Endothelial cell of umbilical vein (primary cell): ENCODE data around the gene ARHGEF17. TPM values are rescaled to one million over a fixed set of nuclear protein-coding genes. Genes with fewer than 3 reads are reported as not detected.

Source experiments
- BruUV-seq: library from RNA; stranded (reverse); fragments of 400-500 nt; replicated peaks from 2 replicates; lab custom pipeline; 2021; lab: Mats Ljungman, UMichigan
- CTCF ChIA-PET: fragments of 300-600, 350-600 bp; sonication (Branson Sonifier 250); formaldehyde crosslinking; loops from one replicate; lab custom pipeline; 2021; ENCODE audit warnings: antibody characterized with exemption, inconsistent platforms; lab: Charles Lee
- POLR2A ChIA-PET: fragments of 300-600, 350-600 bp; sonication (Branson Sonifier 250); formaldehyde crosslinking; loops from one replicate; lab custom pipeline; 2021; ENCODE audit warnings: antibody characterized with exemption, inconsistent platforms; lab: Charles Lee
- DNase-seq: peaks from one replicate; pipeline ENCODE4 v3.0.0-alpha.2; 2011; ENCODE audit warnings: low read depth, low spot score
- FAIRE-seq: peaks from 2 replicates; lab custom pipeline; 2011; peaks lifted over from hg19 to GRCh38; lab: Jason Lieb, UNC
- H2AFZ ChIP-seq: 2 replicates; pipeline ENCODE4 v1.6.0; 2012; ENCODE audit warnings: low read depth, low read length, control low read depth, inconsistent platforms
- H3K27ac ChIP-seq: 2 replicates; pipeline ENCODE4 v1.5.1; 2011; ENCODE audit warnings: low read depth, mild to moderate bottlenecking, control low read depth, low read length, moderate library complexity; ENCODE audit not compliant: insufficient read depth
- H3K27me3 ChIP-seq, 2 experiments: 2 replicates each; pipeline versions ENCODE4 v1.6.0 to v1.6.1; 2011; ENCODE audit warnings: low read length in 2 of 2, mixed read lengths in 1 of 2; ENCODE audit not compliant: control insufficient read depth in 2 of 2, insufficient read depth in 2 of 2
- H3K36me3 ChIP-seq, 2 experiments: 2 replicates in 1 of 2; 3 replicates in 1 of 2; pipeline ENCODE4 v1.5.1; 2011; ENCODE audit warnings: low read length in 2 of 2, mild to moderate bottlenecking in 1 of 2, moderate library complexity in 1 of 2; ENCODE audit not compliant: control insufficient read depth in 2 of 2, insufficient read depth in 2 of 2; ENCODE audit errors: extremely low read depth in 1 of 2
- H3K4me1 ChIP-seq: 3 replicates; pipeline ENCODE4 v1.5.1; 2011; ENCODE audit warnings: mild to moderate bottlenecking, low read length; ENCODE audit not compliant: control insufficient read depth, insufficient read depth; ENCODE audit errors: extremely low read depth
- H3K4me2 ChIP-seq: 2 replicates; pipeline ENCODE4 v1.6.1; 2011; ENCODE audit warnings: low read length, control low read depth, mixed read lengths; ENCODE audit not compliant: insufficient read depth
- H3K4me3 ChIP-seq, 3 experiments: fragments of 200-600 bp in 1 of 3; sonication (generic), shearing (Covaris generic) in 1 of 3; replicated peaks in 1 of 3; 2 replicates each; pipeline ENCODE4 v1.5.1; 2011 to 2016; ENCODE audit warnings: control low read depth in 3 of 3, low read length in 3 of 3, mild to moderate bottlenecking in 2 of 3, inconsistent platforms in 1 of 3, low read depth in 1 of 3, moderate library complexity in 1 of 3; ENCODE audit not compliant: insufficient read depth in 1 of 3
- H3K79me2 ChIP-seq: 2 replicates; pipeline ENCODE4 v1.6.0; 2012; ENCODE audit warnings: low read length, inconsistent platforms; ENCODE audit not compliant: control insufficient read depth, insufficient read depth
- H3K9ac ChIP-seq: replicated peaks from 2 replicates; pipeline ENCODE3; 2011; ENCODE audit warnings: low read length, control low read depth; ENCODE audit not compliant: insufficient read depth; ENCODE audit errors: extremely low read depth
- H3K9me1 ChIP-seq: replicated peaks from 3 replicates; pipeline ENCODE4 v1.6.0; 2011; ENCODE audit warnings: mild to moderate bottlenecking, low read length; ENCODE audit not compliant: control insufficient read depth, insufficient read depth; ENCODE audit errors: extremely low read depth
- H3K9me3 ChIP-seq: replicated peaks from 2 replicates; pipeline ENCODE4 v1.5.1; 2012; ENCODE audit warnings: low read length, inconsistent platforms; ENCODE audit not compliant: control insufficient read depth, insufficient read depth
- H4K20me1 ChIP-seq: replicated peaks from 2 replicates; pipeline ENCODE3; 2011; ENCODE audit warnings: mild to moderate bottlenecking, low read length; ENCODE audit not compliant: control insufficient read depth, insufficient read depth; ENCODE audit errors: extremely low read depth
- EZH2 ChIP-seq: IDR thresholded peaks from 2 replicates; pipeline ENCODE4 v1.6.1; 2012; ENCODE audit warnings: borderline replicate concordance, low read depth, mild to moderate bottlenecking, moderate library complexity, low read length, inconsistent platforms; ENCODE audit not compliant: severe bottlenecking
- FOS ChIP-seq: IDR thresholded peaks from 2 replicates; pipeline ENCODE4 v1.6.1; 2011; ENCODE audit warnings: mild to moderate bottlenecking, low read length, moderate library complexity, borderline replicate concordance; ENCODE audit not compliant: insufficient read depth
- GATA2 ChIP-seq: IDR thresholded peaks from 2 replicates; pipeline ENCODE4 v1.7.0; 2011; ENCODE audit warnings: low read depth, mild to moderate bottlenecking, moderate library complexity, mixed read lengths, low read length; ENCODE audit not compliant: insufficient read length, insufficient read depth
- JUN ChIP-seq: IDR thresholded peaks from 2 replicates; pipeline ENCODE4 v1.6.1; 2011; ENCODE audit warnings: borderline replicate concordance, low read depth; ENCODE audit not compliant: insufficient read length, insufficient read depth
- MYC ChIP-seq: IDR thresholded peaks from one replicate; pipeline ENCODE4 v1.6.1; 2011; ENCODE audit warnings: mild to moderate bottlenecking, low read depth, low read length
- POLR2A ChIP-seq: IDR thresholded peaks from 2 replicates; pipeline ENCODE4 v1.6.1; 2012; ENCODE audit warnings: low read depth, mild to moderate bottlenecking, control low read depth, low read length
- POLR2AphosphoS5 ChIP-seq: IDR thresholded peaks from 2 replicates; pipeline ENCODE4 v1.6.1; 2012; ENCODE audit warnings: low read depth, mild to moderate bottlenecking, control low read depth, low read length, moderate library complexity; ENCODE audit not compliant: insufficient read depth
- dilution Hi-C: fragments of 300-500 bp; cut with MboI; formaldehyde crosslinking; loops from one replicate; pipeline ENCODE4 v1.15.0; 2019; ENCODE audit warnings: low sequenced_read_pairs; ENCODE audit not compliant: extremely low pct_ligation_motif_present
- intact Hi-C: fragments of 100-400 bp; cut with micrococcal nuclease; formaldehyde crosslinking; loops from one replicate; pipeline ENCODE4 v1.10.0; 2022
- polyA plus RNA-seq, 4 experiments: library from polyadenylated mRNA; depleted of rRNA in 3 of 4; stranded (reverse) in 3 of 4; unstranded in 1 of 4; fragments of >200 nt; gene quantifications; 2 replicates each; pipeline versions ENCODE4 v1.2.1 to v1.2.3, GENCODE V29; 2011 to 2012; ENCODE audit warnings: missing spikeins in 1 of 4
- total RNA-seq: library from RNA; stranded (reverse); gene quantifications from 2 replicates; pipeline ENCODE4 v1.2.3, GENCODE V29; 2021
- TF ChIP-seq, protein P1 (sequence below), 2 donors: IDR thresholded peaks; 1 replicate in 1 of 2; 2 replicates in 1 of 2; pipeline ENCODE4 v1.5.1; 2011; ENCODE audit warnings: low read length in 2 of 2, mild to moderate bottlenecking in 2 of 2, moderate library complexity in 2 of 2, control low read depth in 1 of 2, inconsistent platforms in 1 of 2, low read depth in 1 of 2; ENCODE audit not compliant: insufficient read depth in 1 of 2; ENCODE audit errors: extremely low read depth in 1 of 2
- TF ChIP-seq, protein P2 (sequence below): IDR thresholded peaks from 2 replicates; pipeline ENCODE4 v1.6.1; 2011; ENCODE audit not compliant: insufficient read depth, insufficient read length

The ARHGEF17 gene
- total and polyA plus RNA-seq, 2 donors (not counting 3 experiments of a cell fraction or from before 2014, with no cell fraction given) = 74.9 to 89.9 TPM

DNA sequence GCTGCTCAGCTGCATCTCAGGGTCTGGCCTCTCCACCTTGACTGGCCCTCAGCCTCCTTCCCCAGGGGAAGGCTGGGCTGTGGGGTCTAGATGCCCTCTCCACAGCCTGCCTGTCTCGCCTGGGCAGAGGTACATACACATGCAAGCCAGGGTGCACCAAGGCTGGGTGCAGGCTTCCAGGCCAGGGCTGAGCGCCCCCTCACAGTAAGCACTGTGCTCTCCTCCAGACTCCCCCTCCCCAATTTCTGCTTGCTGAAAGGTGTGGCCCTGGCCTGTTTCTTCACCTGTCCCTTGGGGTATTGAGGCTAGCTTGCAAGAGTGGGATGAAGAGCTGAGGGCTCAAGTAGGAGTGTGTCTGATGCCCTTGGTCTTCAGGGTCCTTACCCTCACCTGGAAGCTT is 90.6 kb downstream of the ARHGEF17 start:
- no TSS peak for BruUV-seq
- POLR2A ChIA-PET = no interaction called here
- H3K9me3 ChIP-seq = no peaks in the 10 kb centered on the region

More for the DNA sequence above, 90.6 kb downstream of the ARHGEF17 start:
- no peak for TF ChIP-seq EZH2
- no peak for TF ChIP-seq POLR2A
- no peak for TF ChIP-seq GATA2
- TF ChIP-seq, protein P1, sequence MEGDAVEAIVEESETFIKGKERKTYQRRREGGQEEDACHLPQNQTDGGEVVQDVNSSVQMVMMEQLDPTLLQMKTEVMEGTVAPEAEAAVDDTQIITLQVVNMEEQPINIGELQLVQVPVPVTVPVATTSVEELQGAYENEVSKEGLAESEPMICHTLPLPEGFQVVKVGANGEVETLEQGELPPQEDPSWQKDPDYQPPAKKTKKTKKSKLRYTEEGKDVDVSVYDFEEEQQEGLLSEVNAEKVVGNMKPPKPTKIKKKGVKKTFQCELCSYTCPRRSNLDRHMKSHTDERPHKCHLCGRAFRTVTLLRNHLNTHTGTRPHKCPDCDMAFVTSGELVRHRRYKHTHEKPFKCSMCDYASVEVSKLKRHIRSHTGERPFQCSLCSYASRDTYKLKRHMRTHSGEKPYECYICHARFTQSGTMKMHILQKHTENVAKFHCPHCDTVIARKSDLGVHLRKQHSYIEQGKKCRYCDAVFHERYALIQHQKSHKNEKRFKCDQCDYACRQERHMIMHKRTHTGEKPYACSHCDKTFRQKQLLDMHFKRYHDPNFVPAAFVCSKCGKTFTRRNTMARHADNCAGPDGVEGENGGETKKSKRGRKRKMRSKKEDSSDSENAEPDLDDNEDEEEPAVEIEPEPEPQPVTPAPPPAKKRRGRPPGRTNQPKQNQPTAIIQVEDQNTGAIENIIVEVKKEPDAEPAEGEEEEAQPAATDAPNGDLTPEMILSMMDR (IDR thresholded peaks at IDR 0.05; ENCODE audit: extremely low read depth in 1 of 2, insufficient read depth in 1 of 2, low read depth in 1 of 2, low read length in 2 of 2) = no peak
- TF ChIP-seq JUN = no peak
- no peak for TF ChIP-seq FOS
- TF ChIP-seq, protein P2, sequence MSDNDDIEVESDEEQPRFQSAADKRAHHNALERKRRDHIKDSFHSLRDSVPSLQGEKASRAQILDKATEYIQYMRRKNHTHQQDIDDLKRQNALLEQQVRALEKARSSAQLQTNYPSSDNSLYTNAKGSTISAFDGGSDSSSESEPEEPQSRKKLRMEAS = no peak
- TF ChIP-seq MYC = no peak
- TF ChIP-seq POLR2AphosphoS5 = no peak
- DNase-seq (no peak), FAIRE-seq (peak; percentile 37)
- Histone ChIP-seq H3K79me2 (no peaks in the 10 kb centered on the region), H3K4me3 (no peak overlapping the region), H2AFZ (no peak overlapping the region), H3K4me1 (peaks cover 7% of the 10 kb centered on the region), H3K9ac (no peak overlapping the region), H3K4me2 (no peak overlapping the region), H3K27ac (no peak overlapping the region), H3K27me3 (no peaks in the 10 kb centered on the region), H3K9me1 (no peaks in the 10 kb centered on the region), H4K20me1 (no peaks in the 10 kb centered on the region), H3K36me3 (peaks cover 2 to 9% of the 10 kb centered on the region in 2 experiments)
- intact Hi-C loops (no loop called here), dilution Hi-C loops (no loop called here)
- CTCF ChIA-PET = interaction anchor here (1.2 to 6.4 kb wide), 5 partner anchors 38 to 262 kb away, joined by 3 to 89 read pairs (median 6); no protein-coding TSS in a partner anchor
